ENCODE data around the gene MAT1A. TPM values are rescaled to one million over a fixed set of nuclear protein-coding genes. Genes with fewer than 3 reads are reported as not detected.
"Not testable (repeated sequence)": the region's sequence is repeated elsewhere in the genome, so short reads cannot be mapped to it uniquely, and the experiment has no call there.

The MAT1A gene
- total and polyA plus RNA-seq, 7 experiments from 2014 or later, result not detected

- H3K27ac ChIP-seq (ENCODE audit: low read depth, low read length); intact Hi-C loops (cut with micrococcal nuclease); H3K36me3 Mint-ChIP-seq; DNase-seq; POLR2A ChIA-PET; ATAC-seq; H3K9me3 Mint-ChIP-seq; H3K27me3 ChIP-seq (ENCODE audit: control insufficient read depth in 2 of 2, insufficient read depth in 2 of 2, low read length in 2 of 2); H3K9me3 ChIP-seq (ENCODE audit: control insufficient read depth in 2 of 3, low read length in 3 of 3); H3K4me3 ChIP-seq (ENCODE audit: low read length); H3K4me3 Mint-ChIP-seq; H3K27ac Mint-ChIP-seq; H3K36me3 ChIP-seq (ENCODE audit: control insufficient read depth in 2 of 3, insufficient read depth in 3 of 3, low read length in 3 of 3); H3K4me1 ChIP-seq (ENCODE audit: control insufficient read depth in 2 of 2, insufficient read depth in 2 of 2, low read length in 2 of 2): not testable (repeated sequence)
- Mint-ChIP-seq H3K27me3 (peaks cover 10 to 16% (median 12%) of the 10 kb centered on the region in 5 donors), H3K4me1 (peaks cover 0 to 21% (median 0%) of the 10 kb centered on the region in 7 donors)
- CTCF ChIA-PET, result interaction anchor here (0.8 kb wide), 1 partner anchor 146 kb away, joined by 3 read pairs; no protein-coding TSS in a partner anchor
Observed at GRCh38 chr10:80251703-80252280, 37.7 kb downstream of the MAT1A start.

- POLR2A ChIA-PET, result not testable (repeated sequence)
Observed at GRCh38 chr10:80250399-80250798, 39.1 kb downstream of the MAT1A start.

GRCh38 chr10:80249906-80250305, 39.6 kb downstream of the MAT1A start:
- H3K36me3 Mint-ChIP-seq; POLR2A ChIA-PET; H3K27me3 ChIP-seq (ENCODE audit: control insufficient read depth in 2 of 2, insufficient read depth in 2 of 2, low read length in 2 of 2); H3K9me3 Mint-ChIP-seq; H3K27ac ChIP-seq (ENCODE audit: low read depth, low read length); CTCF ChIA-PET; intact Hi-C loops (cut with micrococcal nuclease); DNase-seq; H3K4me3 Mint-ChIP-seq; H3K4me3 ChIP-seq (ENCODE audit: low read length); H3K9me3 ChIP-seq (ENCODE audit: control insufficient read depth in 2 of 3, low read length in 3 of 3); H3K36me3 ChIP-seq (ENCODE audit: control insufficient read depth in 2 of 3, insufficient read depth in 3 of 3, low read length in 3 of 3); H3K4me1 ChIP-seq (ENCODE audit: control insufficient read depth in 2 of 2, insufficient read depth in 2 of 2, low read length in 2 of 2); H3K27ac Mint-ChIP-seq: not testable (repeated sequence)
- H3K4me1 Mint-ChIP-seq, result peaks cover 0 to 21% (median 0%) of the 10 kb centered on the region in 7 donors
- ATAC-seq, result peak; percentile 40
- peaks cover 3 to 14% (median 10%) of the 10 kb centered on the region in 5 donors for H3K27me3 Mint-ChIP-seq

More at GRCh38 chr10:80250399-80250798, 39.1 kb downstream of the MAT1A start:
- H3K9me3 ChIP-seq (ENCODE audit: control insufficient read depth in 2 of 3, low read length in 3 of 3); H3K36me3 Mint-ChIP-seq; H3K4me3 Mint-ChIP-seq; H3K4me3 ChIP-seq (ENCODE audit: low read length); DNase-seq; H3K27me3 ChIP-seq (ENCODE audit: control insufficient read depth in 2 of 2, insufficient read depth in 2 of 2, low read length in 2 of 2); H3K27ac ChIP-seq (ENCODE audit: low read depth, low read length); H3K4me1 ChIP-seq (ENCODE audit: control insufficient read depth in 2 of 2, insufficient read depth in 2 of 2, low read length in 2 of 2); H3K9me3 Mint-ChIP-seq; H3K27ac Mint-ChIP-seq; intact Hi-C loops (cut with micrococcal nuclease); H3K36me3 ChIP-seq (ENCODE audit: control insufficient read depth in 2 of 3, insufficient read depth in 3 of 3, low read length in 3 of 3): not testable (repeated sequence)
- CTCF ChIA-PET, result interaction anchor here (0.6 kb wide), 1 partner anchor 400 kb away, joined by 4 read pairs; no protein-coding TSS in a partner anchor
- Mint-ChIP-seq H3K4me1 (peaks cover 0 to 21% (median 0%) of the 10 kb centered on the region in 7 donors), H3K27me3 (peaks cover 3 to 14% (median 10%) of the 10 kb centered on the region in 5 donors)
- peak; percentile 57 for ATAC-seq

GRCh38 chr10:80247611-80248010, 41.8 kb downstream of the MAT1A start:
- H3K4me3 Mint-ChIP-seq; CTCF ChIA-PET; H3K27me3 ChIP-seq (ENCODE audit: control insufficient read depth in 2 of 2, insufficient read depth in 2 of 2, low read length in 2 of 2); H3K36me3 Mint-ChIP-seq; H3K9me3 Mint-ChIP-seq; intact Hi-C loops (cut with micrococcal nuclease); DNase-seq; H3K9me3 ChIP-seq (ENCODE audit: control insufficient read depth in 2 of 3, low read length in 3 of 3); H3K4me1 ChIP-seq (ENCODE audit: control insufficient read depth in 2 of 2, insufficient read depth in 2 of 2, low read length in 2 of 2); H3K36me3 ChIP-seq (ENCODE audit: control insufficient read depth in 2 of 3, insufficient read depth in 3 of 3, low read length in 3 of 3); ATAC-seq; POLR2A ChIA-PET; H3K4me3 ChIP-seq (ENCODE audit: low read length); H3K4me1 Mint-ChIP-seq; H3K27ac ChIP-seq (ENCODE audit: low read depth, low read length); H3K27ac Mint-ChIP-seq: not testable (repeated sequence)
- peaks cover 3 to 20% (median 8%) of the 10 kb centered on the region in 5 donors for H3K27me3 Mint-ChIP-seq

- H3K27me3 Mint-ChIP-seq, result peaks cover 0 to 20% (median 6%) of the 10 kb centered on the region in 5 donors
- DNase-seq; POLR2A ChIA-PET; H3K27me3 ChIP-seq (ENCODE audit: control insufficient read depth in 2 of 2, insufficient read depth in 2 of 2, low read length in 2 of 2); H3K27ac Mint-ChIP-seq; ATAC-seq; H3K27ac ChIP-seq (ENCODE audit: low read depth, low read length); H3K4me1 ChIP-seq (ENCODE audit: control insufficient read depth in 2 of 2, insufficient read depth in 2 of 2, low read length in 2 of 2); H3K36me3 Mint-ChIP-seq; CTCF ChIA-PET; H3K9me3 ChIP-seq (ENCODE audit: control insufficient read depth in 2 of 3, low read length in 3 of 3); H3K4me3 Mint-ChIP-seq; H3K4me1 Mint-ChIP-seq; intact Hi-C loops (cut with micrococcal nuclease); H3K9me3 Mint-ChIP-seq; H3K4me3 ChIP-seq (ENCODE audit: low read length); H3K36me3 ChIP-seq (ENCODE audit: control insufficient read depth in 2 of 3, insufficient read depth in 3 of 3, low read length in 3 of 3): not testable (repeated sequence)
Observed at GRCh38 chr10:80244371-80244770, 45.1 kb downstream of the MAT1A start.

GRCh38 chr10:80242341-80242740, 47.1 kb downstream of the MAT1A start:
- ATAC-seq; H3K4me3 ChIP-seq (ENCODE audit: low read length); intact Hi-C loops (cut with micrococcal nuclease); H3K9me3 Mint-ChIP-seq; CTCF ChIA-PET; POLR2A ChIA-PET; H3K4me1 Mint-ChIP-seq; H3K36me3 ChIP-seq (ENCODE audit: control insufficient read depth in 2 of 3, insufficient read depth in 3 of 3, low read length in 3 of 3); H3K36me3 Mint-ChIP-seq; H3K4me1 ChIP-seq (ENCODE audit: control insufficient read depth in 2 of 2, insufficient read depth in 2 of 2, low read length in 2 of 2); H3K9me3 ChIP-seq (ENCODE audit: control insufficient read depth in 2 of 3, low read length in 3 of 3); H3K27me3 ChIP-seq (ENCODE audit: control insufficient read depth in 2 of 2, insufficient read depth in 2 of 2, low read length in 2 of 2); H3K27ac ChIP-seq (ENCODE audit: low read depth, low read length); H3K27ac Mint-ChIP-seq; H3K4me3 Mint-ChIP-seq; DNase-seq: not testable (repeated sequence)
- peaks cover 0 to 17% (median 6%) of the 10 kb centered on the region in 5 donors for H3K27me3 Mint-ChIP-seq

GRCh38 chr10:80236457-80236856, 53.0 kb downstream of the MAT1A start:
- H3K36me3 Mint-ChIP-seq; DNase-seq; H3K4me3 Mint-ChIP-seq; H3K9me3 Mint-ChIP-seq; H3K4me1 ChIP-seq (ENCODE audit: control insufficient read depth in 2 of 2, insufficient read depth in 2 of 2, low read length in 2 of 2); H3K27me3 ChIP-seq (ENCODE audit: control insufficient read depth in 2 of 2, insufficient read depth in 2 of 2, low read length in 2 of 2); POLR2A ChIA-PET; intact Hi-C loops (cut with micrococcal nuclease); H3K27ac ChIP-seq (ENCODE audit: low read depth, low read length); H3K4me3 ChIP-seq (ENCODE audit: low read length); H3K36me3 ChIP-seq (ENCODE audit: control insufficient read depth in 2 of 3, insufficient read depth in 3 of 3, low read length in 3 of 3); CTCF ChIA-PET; H3K27me3 Mint-ChIP-seq; H3K9me3 ChIP-seq (ENCODE audit: control insufficient read depth in 2 of 3, low read length in 3 of 3); ATAC-seq; H3K4me1 Mint-ChIP-seq; H3K27ac Mint-ChIP-seq: not testable (repeated sequence)
